22Rv1 (cell line): Measurements from ENCODE around the gene FMN1.

Experiments
- H3K27ac ChIP-seq: fragments of 450-650 bp; 2 replicates; pipeline ENCODE4 v1.5.1; 2017
- ZFX ChIP-seq: fragments of 450-650 bp; IDR thresholded peaks from 2 replicates; pipeline ENCODE4 v1.6.1; 2017; ENCODE audit warnings: antibody characterized with exemption, borderline replicate concordance
- TF ChIP-seq, protein P1 (sequence below): fragments of 450-650 bp; IDR thresholded peaks from 2 replicates; pipeline ENCODE4 v1.5.1; 2017; ENCODE audit warnings: mild to moderate bottlenecking

Gene FMN1

DNA sequence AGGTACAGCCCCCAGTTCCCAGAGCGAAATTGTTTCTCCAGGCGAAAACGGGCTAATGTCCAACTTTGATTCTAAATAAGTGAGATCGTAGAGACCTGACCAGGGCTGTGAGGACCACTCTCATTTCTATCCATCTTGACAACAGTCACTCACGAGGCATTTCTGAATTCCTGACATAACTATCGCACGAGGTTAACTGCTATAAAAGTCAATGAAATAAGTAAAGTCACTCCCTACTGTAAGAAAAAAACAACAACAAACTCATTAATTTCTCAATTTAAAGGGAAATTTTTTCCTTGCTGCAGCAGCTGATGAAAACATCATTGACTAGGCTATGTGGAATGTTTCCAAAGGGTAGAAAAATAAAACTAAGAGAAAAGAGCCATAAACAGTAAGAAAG, 407.6 kb downstream of the FMN1 start:
- TF ChIP-seq ZFX: no peak
- TF ChIP-seq, protein P1, sequence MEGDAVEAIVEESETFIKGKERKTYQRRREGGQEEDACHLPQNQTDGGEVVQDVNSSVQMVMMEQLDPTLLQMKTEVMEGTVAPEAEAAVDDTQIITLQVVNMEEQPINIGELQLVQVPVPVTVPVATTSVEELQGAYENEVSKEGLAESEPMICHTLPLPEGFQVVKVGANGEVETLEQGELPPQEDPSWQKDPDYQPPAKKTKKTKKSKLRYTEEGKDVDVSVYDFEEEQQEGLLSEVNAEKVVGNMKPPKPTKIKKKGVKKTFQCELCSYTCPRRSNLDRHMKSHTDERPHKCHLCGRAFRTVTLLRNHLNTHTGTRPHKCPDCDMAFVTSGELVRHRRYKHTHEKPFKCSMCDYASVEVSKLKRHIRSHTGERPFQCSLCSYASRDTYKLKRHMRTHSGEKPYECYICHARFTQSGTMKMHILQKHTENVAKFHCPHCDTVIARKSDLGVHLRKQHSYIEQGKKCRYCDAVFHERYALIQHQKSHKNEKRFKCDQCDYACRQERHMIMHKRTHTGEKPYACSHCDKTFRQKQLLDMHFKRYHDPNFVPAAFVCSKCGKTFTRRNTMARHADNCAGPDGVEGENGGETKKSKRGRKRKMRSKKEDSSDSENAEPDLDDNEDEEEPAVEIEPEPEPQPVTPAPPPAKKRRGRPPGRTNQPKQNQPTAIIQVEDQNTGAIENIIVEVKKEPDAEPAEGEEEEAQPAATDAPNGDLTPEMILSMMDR: no peak
- H3K27ac ChIP-seq: no peak overlapping the region

DNA sequence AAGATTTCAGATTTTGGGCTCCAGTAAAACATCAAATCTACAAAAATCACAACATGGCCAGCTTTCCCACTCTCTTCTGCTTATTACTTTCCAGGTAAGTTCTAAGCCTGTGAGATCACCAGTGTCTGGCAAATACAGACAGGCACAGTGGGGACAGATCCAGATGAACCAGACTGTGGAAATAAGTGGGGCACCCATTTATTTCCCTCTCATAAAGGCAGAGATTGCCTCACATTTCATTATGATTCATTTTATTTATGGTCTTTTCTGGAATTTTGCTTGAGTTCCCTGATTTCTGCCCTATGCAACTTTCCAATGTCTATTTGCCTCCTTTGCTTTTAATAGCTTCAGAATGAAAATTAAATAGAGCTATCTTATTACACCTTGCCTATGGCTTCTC, 409.9 kb downstream of the FMN1 start:
- no peak overlapping the region for H3K27ac ChIP-seq
- no peak for TF ChIP-seq ZFX
- TF ChIP-seq, protein P1: no peak

DNA sequence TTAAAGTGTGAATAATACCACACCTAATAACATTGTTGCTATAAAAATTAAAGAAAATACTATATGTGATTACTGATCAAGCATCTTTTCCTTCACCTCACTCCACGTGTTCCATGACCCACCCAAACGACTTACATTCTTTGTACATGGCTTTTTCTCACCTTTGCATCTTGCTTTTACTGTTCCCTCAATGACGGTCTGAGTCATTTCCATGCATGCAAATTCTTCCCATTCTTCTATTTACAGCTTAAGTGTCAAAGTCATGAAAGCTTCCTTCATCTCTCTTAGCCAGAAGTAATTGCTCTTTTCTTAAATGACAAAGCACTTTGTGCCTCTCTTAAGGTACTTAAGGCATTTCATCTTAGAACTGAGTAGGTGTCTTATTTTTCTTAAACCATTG, 412.7 kb downstream of the FMN1 start:
- no peak for TF ChIP-seq ZFX
- TF ChIP-seq, protein P1: no peak

DNA sequence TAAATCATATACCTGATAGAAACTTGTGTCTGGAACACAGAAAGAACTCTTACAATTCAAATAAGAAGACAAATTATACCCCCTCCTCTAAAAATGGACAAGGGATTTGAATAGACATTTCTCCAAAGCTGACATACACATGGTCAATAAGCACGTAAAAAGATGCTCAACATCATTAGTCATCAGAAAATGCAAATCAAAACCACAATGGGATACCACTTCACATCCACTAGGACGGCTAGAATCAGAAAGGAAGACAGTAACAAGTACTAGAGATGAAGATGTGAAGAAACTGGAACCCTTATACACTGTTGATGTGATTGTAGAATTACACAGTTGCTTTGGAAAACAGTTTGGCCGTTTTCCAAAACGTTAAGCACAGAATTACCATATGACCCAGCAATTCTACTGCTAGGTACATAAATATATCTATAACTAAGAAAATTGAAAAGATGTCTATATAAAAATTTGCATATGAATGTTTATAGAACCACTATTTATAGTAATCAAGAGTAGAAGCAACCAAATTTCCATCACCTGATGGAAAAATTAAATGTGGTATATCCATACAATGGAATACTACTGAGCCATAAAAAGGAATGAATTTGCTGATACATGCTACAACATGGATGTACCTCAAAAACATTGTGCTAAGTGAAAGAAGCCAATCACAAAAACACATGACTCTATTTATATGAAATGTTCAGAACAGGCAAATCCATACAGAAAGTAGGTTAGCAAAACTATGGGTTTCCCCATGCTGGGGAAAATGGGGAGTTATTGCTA, 415.9 kb downstream of the FMN1 start:
- TF ChIP-seq, protein P1: no peak
- TF ChIP-seq ZFX: no peak
- no peak overlapping the region for H3K27ac ChIP-seq

More for the DNA sequence above, 412.7 kb downstream of the FMN1 start:
- H3K27ac ChIP-seq: no peak overlapping the region

DNA sequence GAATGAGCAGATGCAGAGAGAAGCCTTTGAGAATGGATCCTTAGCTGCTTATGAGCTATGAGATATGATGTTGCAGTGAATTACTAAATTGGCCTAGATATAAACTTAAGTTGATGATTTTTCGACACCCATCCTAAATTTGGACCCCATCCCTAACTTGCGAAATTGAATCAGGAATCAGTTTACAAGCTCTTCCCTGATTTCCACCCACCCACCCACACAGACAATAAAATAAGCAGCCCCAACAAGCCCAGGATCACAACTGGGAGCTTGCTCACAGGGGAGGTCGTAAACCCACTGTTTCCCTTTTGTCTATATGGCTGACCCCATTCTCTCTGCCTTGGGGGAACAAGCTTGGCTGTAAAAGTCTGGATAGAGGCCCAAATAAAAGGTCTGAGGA, 419.4 kb downstream of the FMN1 start:
- TF ChIP-seq ZFX: no peak
- TF ChIP-seq, protein P1: no peak
- no peak overlapping the region for H3K27ac ChIP-seq

DNA sequence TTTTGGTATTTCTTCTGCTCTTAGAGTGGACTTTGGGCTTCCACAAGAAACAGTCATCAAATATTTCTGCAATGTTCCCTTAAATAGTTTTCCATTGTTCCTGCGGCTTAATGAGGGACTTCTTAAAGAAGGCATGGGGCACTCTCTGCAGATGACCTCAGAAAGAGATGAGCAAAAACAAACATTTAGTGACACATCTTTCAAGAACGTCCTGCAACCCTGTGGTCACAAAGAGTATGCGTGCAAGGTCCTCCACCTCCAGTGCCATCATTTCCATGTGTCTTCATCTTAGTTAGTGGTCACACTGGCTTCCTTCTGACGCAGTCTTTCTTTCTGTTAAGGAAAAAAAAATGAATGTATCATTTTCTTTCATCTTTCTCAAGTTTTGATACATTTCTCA, 420.5 kb downstream of the FMN1 start:
- TF ChIP-seq, protein P1: no peak
- TF ChIP-seq ZFX: no peak
- no peak overlapping the region for H3K27ac ChIP-seq

DNA sequence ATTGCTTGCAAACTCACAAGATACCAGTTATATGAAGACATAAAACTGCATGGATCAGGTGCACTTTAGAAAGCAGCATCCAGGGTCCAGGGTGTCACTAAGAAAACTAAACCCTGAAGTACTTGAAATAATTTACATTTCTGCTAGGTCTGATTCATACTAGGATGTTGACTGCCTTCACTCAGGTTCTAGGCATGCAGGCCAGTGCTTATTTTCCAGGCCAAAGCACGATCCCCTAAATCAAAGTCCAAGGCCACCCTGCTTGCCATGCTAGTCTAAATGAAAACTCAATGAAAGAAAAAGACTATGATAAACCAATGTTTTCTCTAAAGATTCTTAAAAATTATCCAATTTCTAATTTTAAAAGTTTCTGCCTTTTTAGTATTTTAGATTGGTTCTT, 427.3 kb downstream of the FMN1 start:
- TF ChIP-seq, protein P1: no peak
- TF ChIP-seq ZFX: no peak
- H3K27ac ChIP-seq: no peak overlapping the region
